ENCODE results near the gene ACTG1. TPM values are rescaled to one million over a fixed set of nuclear protein-coding genes. Genes with fewer than 3 reads are reported as not detected.

ACTG1 gene
- total and polyA plus RNA-seq, 4 donors = 347 to 1,699 (median 1,282) TPM

DNA sequence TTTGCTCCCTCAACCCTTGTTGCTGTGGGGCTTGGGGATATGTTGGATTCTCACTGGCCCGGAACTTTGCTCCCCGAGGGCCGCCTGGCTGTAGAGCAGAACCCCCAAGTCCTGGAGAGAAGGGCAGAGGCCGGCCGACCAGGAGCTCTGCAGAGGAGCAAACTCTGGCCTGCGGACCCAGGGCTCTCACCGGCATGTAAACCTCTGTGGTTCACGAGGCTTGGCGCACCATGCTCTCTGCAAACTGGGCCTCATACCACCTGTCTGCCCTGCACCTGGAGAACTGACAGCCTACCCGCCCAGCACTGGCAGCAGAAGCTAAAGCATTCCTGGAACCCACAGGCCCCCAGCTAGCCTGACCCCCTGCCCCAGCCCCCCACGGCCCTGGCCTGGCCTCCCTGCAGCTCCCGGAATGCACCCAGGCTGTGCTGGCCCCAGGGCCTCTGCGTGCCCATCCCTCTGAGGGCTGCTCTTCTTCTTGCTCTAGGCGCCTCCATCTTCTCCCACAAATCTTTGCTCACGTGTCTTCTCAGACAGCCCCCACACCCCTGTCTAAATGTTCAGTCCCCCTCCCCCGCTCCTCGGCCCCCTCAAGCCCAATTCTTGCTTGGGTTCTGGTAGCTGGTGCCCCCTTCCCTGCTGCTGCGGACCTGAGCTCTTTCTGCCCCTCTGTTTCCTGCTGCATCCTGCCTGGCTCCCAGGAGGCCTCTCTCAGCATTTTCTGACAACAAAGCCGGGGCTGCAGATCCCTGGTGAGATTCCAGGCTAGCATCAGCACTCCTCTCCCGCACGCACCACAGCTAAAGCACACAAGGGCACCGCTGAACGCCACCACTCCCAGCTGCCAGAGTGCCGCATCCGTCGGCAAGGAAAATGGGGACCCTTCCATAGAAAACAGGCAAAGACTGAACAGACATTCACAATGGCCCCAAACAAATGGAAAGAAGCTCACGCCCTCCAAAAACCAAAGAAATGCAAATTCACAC lies 23.3 kb downstream of the ACTG1 start:
- no peaks in the 10 kb centered on the region for H3K9me3 ChIP-seq (ENCODE audit: control insufficient read depth in 4 of 4, low read length in 3 of 4)
- DNase-seq (ENCODE audit: low spot score) = no peak
- H3K27me3 ChIP-seq (ENCODE audit: control insufficient read depth in 4 of 4, insufficient read depth in 4 of 4, low read length in 3 of 4) = no peaks in the 10 kb centered on the region
- no peak overlapping the region for H3K4me3 ChIP-seq (ENCODE audit: low read depth in 1 of 3, low read length in 3 of 3)
- H3K36me3 ChIP-seq (ENCODE audit: control insufficient read depth in 4 of 4, insufficient read depth in 3 of 4, low read depth in 1 of 4, low read length in 3 of 4) = no peaks in the 10 kb centered on the region
- TF ChIP-seq GABPA (IDR thresholded peaks at IDR 0.05 in 1 of 2, conservative IDR thresholded peaks at IDR 0.05 in 1 of 2) (no peak), RAD21 (IDR thresholded peaks at IDR 0.05) (no peak), TAF1 (conservative IDR thresholded peaks at IDR 0.05) (no peak)
- 84% methylated on average over 27 of the region's 27 CpGs for WGBS
- no peak overlapping the region for H3K9ac ChIP-seq (ENCODE audit: low read depth in 1 of 2, low read length in 2 of 2)
- H3K4me1 ChIP-seq (ENCODE audit: control insufficient read depth in 4 of 4, insufficient read depth in 4 of 4, low read length in 3 of 4) = peaks cover 3 to 9% (median 6%) of the 10 kb centered on the region in 4 donors
- no peak overlapping the region for H3K27ac ChIP-seq (ENCODE audit: low read depth in 1 of 2, low read length in 2 of 2)

GRCh38 chr17:81488276-81488860 lies 24.2 kb downstream of the ACTG1 start:
- H3K27me3 ChIP-seq (ENCODE audit: control insufficient read depth in 4 of 4, insufficient read depth in 4 of 4, low read length in 3 of 4) = no peaks in the 10 kb centered on the region
- TF ChIP-seq, protein P1, sequence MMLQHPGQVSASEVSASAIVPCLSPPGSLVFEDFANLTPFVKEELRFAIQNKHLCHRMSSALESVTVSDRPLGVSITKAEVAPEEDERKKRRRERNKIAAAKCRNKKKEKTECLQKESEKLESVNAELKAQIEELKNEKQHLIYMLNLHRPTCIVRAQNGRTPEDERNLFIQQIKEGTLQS (IDR thresholded peaks at IDR 0.05) = no peak
- TF ChIP-seq SP1 (IDR thresholded peaks at IDR 0.05) (no peak), NR2F2 (IDR thresholded peaks at IDR 0.05) (no peak), TAF1 (conservative IDR thresholded peaks at IDR 0.05) (no peak), FOXA2 (IDR thresholded peaks at IDR 0.05) (no peak)
- TF ChIP-seq, protein P2, sequence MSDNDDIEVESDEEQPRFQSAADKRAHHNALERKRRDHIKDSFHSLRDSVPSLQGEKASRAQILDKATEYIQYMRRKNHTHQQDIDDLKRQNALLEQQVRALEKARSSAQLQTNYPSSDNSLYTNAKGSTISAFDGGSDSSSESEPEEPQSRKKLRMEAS (IDR thresholded peaks at IDR 0.05) = no peak
- DNase-seq (ENCODE audit: low spot score) = no peak
- H3K9me3 ChIP-seq (ENCODE audit: control insufficient read depth in 4 of 4, low read length in 3 of 4) = no peaks in the 10 kb centered on the region
- H3K4me1 ChIP-seq (ENCODE audit: control insufficient read depth in 4 of 4, insufficient read depth in 4 of 4, low read length in 3 of 4) = peaks cover 5 to 14% (median 11%) of the 10 kb centered on the region in 4 donors
- H3K9ac ChIP-seq (ENCODE audit: low read depth in 1 of 2, low read length in 2 of 2) = no peak overlapping the region
- peak overlapping the region in 1 of 2 donors; percentile 43 for H3K27ac ChIP-seq (ENCODE audit: low read depth in 1 of 2, low read length in 2 of 2)
- H3K4me3 ChIP-seq (ENCODE audit: low read depth in 1 of 3, low read length in 3 of 3) = peak overlapping the region in 2 of 3 donors; percentile 7 to 61
- 14% methylated on average over 52 of the region's 52 CpGs for WGBS
- no peaks in the 10 kb centered on the region for H3K36me3 ChIP-seq (ENCODE audit: control insufficient read depth in 4 of 4, insufficient read depth in 3 of 4, low read depth in 1 of 4, low read length in 3 of 4)

- H3K9me3 ChIP-seq (ENCODE audit: control insufficient read depth in 4 of 4, low read length in 3 of 4) = no peaks in the 10 kb centered on the region
- 12% methylated on average over 87 of the region's 87 CpGs for WGBS
- peak overlapping the region in 2 of 3 donors; percentile 7 to 61 for H3K4me3 ChIP-seq (ENCODE audit: low read depth in 1 of 3, low read length in 3 of 3)
- H3K36me3 ChIP-seq (ENCODE audit: control insufficient read depth in 4 of 4, insufficient read depth in 3 of 4, low read depth in 1 of 4, low read length in 3 of 4) = no peaks in the 10 kb centered on the region
- peak overlapping the region in 1 of 2 donors; percentile 43 for H3K27ac ChIP-seq (ENCODE audit: low read depth in 1 of 2, low read length in 2 of 2)
- H3K4me1 ChIP-seq (ENCODE audit: control insufficient read depth in 4 of 4, insufficient read depth in 4 of 4, low read length in 3 of 4) = peaks cover 5 to 14% (median 11%) of the 10 kb centered on the region in 4 donors
- no peak overlapping the region for H3K9ac ChIP-seq (ENCODE audit: low read depth in 1 of 2, low read length in 2 of 2)
- peak; percentile 81 for DNase-seq (ENCODE audit: low spot score)
- no peaks in the 10 kb centered on the region for H3K27me3 ChIP-seq (ENCODE audit: control insufficient read depth in 4 of 4, insufficient read depth in 4 of 4, low read length in 3 of 4)
- TF ChIP-seq GABPA (IDR thresholded peaks at IDR 0.05 in 1 of 2, conservative IDR thresholded peaks at IDR 0.05 in 1 of 2) (no peak), CTCF (IDR thresholded peaks at IDR 0.05; ENCODE audit: low read depth, low read length, missing input control) (no peak), REST (IDR thresholded peaks at IDR 0.05) (no peak), HNF4A (conservative IDR thresholded peaks at IDR 0.05) (no peak), FOXA2 (IDR thresholded peaks at IDR 0.05) (no peak), NR2F2 (IDR thresholded peaks at IDR 0.05) (no peak), TAF1 (conservative IDR thresholded peaks at IDR 0.05) (no peak), SP1 (IDR thresholded peaks at IDR 0.05) (no peak), RXRA (IDR thresholded peaks at IDR 0.05) (no peak), EGR1 (IDR thresholded peaks at IDR 0.05; ENCODE audit: low read depth in 2 of 2) (no peak), JUND (IDR thresholded peaks at IDR 0.05) (no peak), FOXA1 (IDR thresholded peaks at IDR 0.05) (no peak), HNF4G (IDR thresholded peaks at IDR 0.05) (no peak)
- TF ChIP-seq, protein P2 (IDR thresholded peaks at IDR 0.05) = no peak
- TF ChIP-seq, protein P1 (IDR thresholded peaks at IDR 0.05) = no peak
Measured at GRCh38 chr17:81487487-81488275, 24.9 kb downstream of the ACTG1 start.
